Caco-2 (cell line): ENCODE data around the gene PTGIS. TPM values are rescaled to one million over a fixed set of nuclear protein-coding genes. Genes with fewer than 3 reads are reported as not detected.
A peak's percentile ranks its signal among the peaks of the same experiment; 100 is the strongest.

Source experiments
- BruUV-seq: library from RNA; stranded (reverse); fragments of 400-500 nt; replicated peaks from 2 replicates; lab custom pipeline; 2021; lab: Mats Ljungman, UMichigan
- CTCF ChIA-PET: fragments of 300-600 bp; sonication (Branson Sonifier 250); formaldehyde crosslinking; loops from one replicate; lab custom pipeline; 2022; ENCODE audit warnings: antibody characterized with exemption; lab: Charles Lee
- POLR2A ChIA-PET: fragments of 300-600 bp; sonication (Branson Sonifier 250); formaldehyde crosslinking; loops from one replicate; lab custom pipeline; 2022; ENCODE audit warnings: antibody characterized with exemption; lab: Charles Lee
- DNase-seq, 2 experiments: peaks; one replicate each; pipeline versions ENCODE4 v3.0.0 to v3.0.0-alpha.2; 2020 to 2022
- H3K27me3 ChIP-seq: replicated peaks from 2 replicates; pipeline ENCODE4 v1.6.0; 2011; ENCODE audit warnings: low read length; ENCODE audit not compliant: control insufficient read depth, insufficient read depth
- H3K36me3 ChIP-seq: 2 replicates; pipeline ENCODE4 v1.5.1; 2011; ENCODE audit warnings: low read length; ENCODE audit not compliant: control insufficient read depth, insufficient read depth
- H3K4me1 ChIP-seq: fragments of 250-450 bp; sonication (Bioruptor Pico); 2 replicates; pipeline ENCODE4 v1.5.1; 2020; ENCODE audit warnings: mild to moderate bottlenecking
- H3K4me3 ChIP-seq: 2 replicates; pipeline ENCODE4 v1.5.1; 2011; ENCODE audit warnings: low read depth, mild to moderate bottlenecking, control low read depth, low read length
- H3K9me3 ChIP-seq: fragments of 250-450 bp; sonication (Bioruptor Pico); 2 replicates; pipeline ENCODE4 v1.5.1; 2020; ENCODE audit warnings: mild to moderate bottlenecking, moderate library complexity
- H3K27ac Mint-ChIP-seq: one replicate; pipeline ENCODE4 v1.8.0; 2022; ENCODE audit warnings: mixed read lengths; ENCODE audit not compliant: unreplicated experiment
- H3K27me3 Mint-ChIP-seq: one replicate; pipeline ENCODE4 v1.8.0; 2022; ENCODE audit warnings: mixed read lengths; ENCODE audit not compliant: insufficient read depth, unreplicated experiment
- H3K36me3 Mint-ChIP-seq: one replicate; pipeline ENCODE4 v1.8.0; 2022; ENCODE audit warnings: mild to moderate bottlenecking, mixed read lengths; ENCODE audit not compliant: insufficient read depth, unreplicated experiment
- H3K4me1 Mint-ChIP-seq: one replicate; pipeline ENCODE4 v1.8.0; 2022; ENCODE audit warnings: low read depth, mixed read lengths; ENCODE audit not compliant: unreplicated experiment
- H3K4me3 Mint-ChIP-seq: one replicate; pipeline ENCODE4 v1.8.0; 2022; ENCODE audit warnings: mild to moderate bottlenecking, moderate library complexity, mixed read lengths; ENCODE audit not compliant: unreplicated experiment
- H3K9me3 Mint-ChIP-seq: one replicate; pipeline ENCODE4 v1.8.0; 2022; ENCODE audit warnings: mixed read lengths; ENCODE audit not compliant: unreplicated experiment
- intact Hi-C: fragments of 100-400 bp; cut with micrococcal nuclease; formaldehyde crosslinking; loops from one replicate; pipeline ENCODE4 v1.10.0; 2022; ENCODE audit not compliant: unreplicated experiment
- total RNA-seq: library from RNA; stranded (reverse); gene quantifications from 2 replicates; pipeline ENCODE4 v1.2.3, GENCODE V29; 2022
- TF ChIP-seq, protein P1 (sequence below), 2 experiments: fragments of 200-600 bp in 1 of 2; IDR thresholded peaks; 1 replicate in 1 of 2; 2 replicates in 1 of 2; pipeline versions ENCODE4 v1.5.1 to v1.8.0; 2011 to 2022; ENCODE audit warnings: antibody characterized with exemption in 1 of 2, control low read depth in 1 of 2, inconsistent platforms in 1 of 2, low read depth in 1 of 2, low read length in 1 of 2, mild to moderate bottlenecking in 1 of 2, moderate library complexity in 1 of 2; ENCODE audit not compliant: insufficient read depth in 1 of 2, severe bottlenecking in 1 of 2, unreplicated experiment in 1 of 2

Gene PTGIS
- total RNA-seq, 1 experiment from 2014 or later = 2.7 TPM

DNA sequence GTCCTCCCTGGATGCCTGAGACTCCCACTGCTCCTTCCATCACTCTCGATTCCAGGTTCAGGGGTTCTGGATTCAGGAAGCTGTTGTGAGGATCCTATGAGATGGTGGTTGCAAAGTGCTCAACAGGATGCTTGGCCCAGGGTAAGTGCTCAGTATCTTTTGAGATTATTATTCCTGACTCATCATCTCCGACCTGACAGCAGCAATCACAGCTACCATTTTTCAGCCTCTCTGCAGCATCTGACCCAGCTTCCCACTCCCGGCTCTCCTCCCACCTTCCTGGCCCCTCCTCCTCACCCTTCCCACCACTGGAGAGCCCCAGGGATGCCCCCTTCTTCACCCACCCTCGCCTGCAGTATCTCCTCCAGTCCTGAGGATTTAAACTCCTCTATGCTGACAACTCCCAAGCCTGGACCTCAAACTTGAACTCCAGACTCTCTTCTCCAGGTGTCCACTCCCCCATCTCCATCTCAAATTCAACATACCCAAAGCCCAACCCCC, 48.7 kb downstream of the PTGIS start:
- TF ChIP-seq, protein P1, sequence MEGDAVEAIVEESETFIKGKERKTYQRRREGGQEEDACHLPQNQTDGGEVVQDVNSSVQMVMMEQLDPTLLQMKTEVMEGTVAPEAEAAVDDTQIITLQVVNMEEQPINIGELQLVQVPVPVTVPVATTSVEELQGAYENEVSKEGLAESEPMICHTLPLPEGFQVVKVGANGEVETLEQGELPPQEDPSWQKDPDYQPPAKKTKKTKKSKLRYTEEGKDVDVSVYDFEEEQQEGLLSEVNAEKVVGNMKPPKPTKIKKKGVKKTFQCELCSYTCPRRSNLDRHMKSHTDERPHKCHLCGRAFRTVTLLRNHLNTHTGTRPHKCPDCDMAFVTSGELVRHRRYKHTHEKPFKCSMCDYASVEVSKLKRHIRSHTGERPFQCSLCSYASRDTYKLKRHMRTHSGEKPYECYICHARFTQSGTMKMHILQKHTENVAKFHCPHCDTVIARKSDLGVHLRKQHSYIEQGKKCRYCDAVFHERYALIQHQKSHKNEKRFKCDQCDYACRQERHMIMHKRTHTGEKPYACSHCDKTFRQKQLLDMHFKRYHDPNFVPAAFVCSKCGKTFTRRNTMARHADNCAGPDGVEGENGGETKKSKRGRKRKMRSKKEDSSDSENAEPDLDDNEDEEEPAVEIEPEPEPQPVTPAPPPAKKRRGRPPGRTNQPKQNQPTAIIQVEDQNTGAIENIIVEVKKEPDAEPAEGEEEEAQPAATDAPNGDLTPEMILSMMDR (IDR thresholded peaks at IDR 0.05; ENCODE audit: insufficient read depth in 1 of 2, low read depth in 1 of 2, low read length in 1 of 2, severe bottlenecking in 1 of 2, unreplicated experiment in 1 of 2) = no peak
- H3K27me3 Mint-ChIP-seq = peaks cover 24% of the 10 kb centered on the region
- Histone ChIP-seq H3K27me3 (peaks cover 2% of the 10 kb centered on the region), H3K4me3 (no peak overlapping the region), H3K9me3 (peaks cover 4% of the 10 kb centered on the region; the same call in 1 of the 2 replicates), H3K36me3 (no peaks in the 10 kb centered on the region), H3K4me1 (no peaks in the 10 kb centered on the region)
- H3K36me3 Mint-ChIP-seq = no peaks in the 10 kb centered on the region
- ChIA-PET POLR2A (no interaction called here), CTCF (interaction anchor here (0.6 kb wide), 1 partner anchor 91 kb away, joined by 3 read pairs; no protein-coding TSS in a partner anchor)
- no peaks in the 10 kb centered on the region for H3K9me3 Mint-ChIP-seq
- H3K4me1 Mint-ChIP-seq = no peaks in the 10 kb centered on the region
- no peak overlapping the region for H3K4me3 Mint-ChIP-seq
- DNase-seq = peak in 1 of 2 experiments; percentile 33
- H3K27ac Mint-ChIP-seq = no peak overlapping the region
- intact Hi-C loops = no loop called here
- no TSS peak for BruUV-seq

- TF ChIP-seq, protein P1 (IDR thresholded peaks at IDR 0.05; ENCODE audit: insufficient read depth in 1 of 2, low read depth in 1 of 2, low read length in 1 of 2, severe bottlenecking in 1 of 2, unreplicated experiment in 1 of 2) = no peak
- Mint-ChIP-seq H3K4me3 (no peak overlapping the region), H3K36me3 (no peaks in the 10 kb centered on the region), H3K27me3 (peaks cover 24% of the 10 kb centered on the region), H3K9me3 (no peaks in the 10 kb centered on the region), H3K27ac (no peak overlapping the region), H3K4me1 (no peaks in the 10 kb centered on the region)
- Histone ChIP-seq H3K4me3 (no peak overlapping the region), H3K36me3 (no peaks in the 10 kb centered on the region), H3K4me1 (no peaks in the 10 kb centered on the region), H3K9me3 (0 out of 2 replicates have a peak, but pooled peaks cover 1% of the 10 kb centered on the region), H3K27me3 (peaks cover 2% of the 10 kb centered on the region)
- ChIA-PET POLR2A (no interaction called here), CTCF (no interaction called here)
- BruUV-seq = no TSS peak
- no peak for DNase-seq
- intact Hi-C loops = no loop called here
These were observed 49.4 kb downstream of the PTGIS start for GRCh38 chr20:49518576-49518975.

DNA sequence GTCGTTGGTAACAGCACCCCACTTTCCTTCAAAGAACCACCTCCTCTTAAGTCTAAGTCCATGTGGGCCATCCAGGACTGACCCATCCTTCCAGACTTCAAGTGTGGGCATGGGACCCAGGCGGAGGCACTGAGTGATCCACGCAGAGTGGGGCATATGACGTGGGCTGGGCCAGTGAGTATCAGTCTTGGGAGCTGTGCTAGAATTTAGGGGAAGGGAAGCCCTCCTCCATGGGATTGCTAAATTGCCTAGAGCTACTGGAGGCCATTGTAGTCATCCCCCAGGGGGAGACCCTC, 50.2 kb downstream of the PTGIS start:
- peaks cover 22% of the 10 kb centered on the region for H3K27me3 Mint-ChIP-seq
- Histone ChIP-seq H3K27me3 (peaks cover 2% of the 10 kb centered on the region), H3K9me3 (0 out of 2 replicates have a peak, but pooled peaks cover 2% of the 10 kb centered on the region), H3K4me1 (no peaks in the 10 kb centered on the region), H3K36me3 (no peaks in the 10 kb centered on the region), H3K4me3 (no peak overlapping the region)
- H3K9me3 Mint-ChIP-seq = no peaks in the 10 kb centered on the region
- TF ChIP-seq, protein P1 (IDR thresholded peaks at IDR 0.05; ENCODE audit: insufficient read depth in 1 of 2, low read depth in 1 of 2, low read length in 1 of 2, severe bottlenecking in 1 of 2, unreplicated experiment in 1 of 2) = no peak
- CTCF ChIA-PET = interaction anchor here (1.7 kb wide), 1 partner anchor 11 kb away, joined by 6 read pairs; no protein-coding TSS in a partner anchor
- DNase-seq = no peak
- no peak overlapping the region for H3K4me3 Mint-ChIP-seq
- BruUV-seq = no TSS peak
- intact Hi-C loops = no loop called here
- no peaks in the 10 kb centered on the region for H3K36me3 Mint-ChIP-seq
- H3K4me1 Mint-ChIP-seq = no peaks in the 10 kb centered on the region
- POLR2A ChIA-PET = no interaction called here
- H3K27ac Mint-ChIP-seq = no peak overlapping the region
